GM20431 (cell line): ENCODE measurements around the gene HRK.
"Not testable (repeated sequence)": the region's sequence is repeated elsewhere in the genome, so short reads cannot be mapped to it uniquely, and the experiment has no call there.

Experiments used
- in situ Hi-C: fragments of 300-500 bp; cut with MseI, MboI; formaldehyde crosslinking; loops from one replicate; pipeline ENCODE4 v1.15.0; 2020; ENCODE audit warnings: low sequenced_read_pairs; ENCODE audit not compliant: unreplicated experiment

The HRK gene

DNA sequence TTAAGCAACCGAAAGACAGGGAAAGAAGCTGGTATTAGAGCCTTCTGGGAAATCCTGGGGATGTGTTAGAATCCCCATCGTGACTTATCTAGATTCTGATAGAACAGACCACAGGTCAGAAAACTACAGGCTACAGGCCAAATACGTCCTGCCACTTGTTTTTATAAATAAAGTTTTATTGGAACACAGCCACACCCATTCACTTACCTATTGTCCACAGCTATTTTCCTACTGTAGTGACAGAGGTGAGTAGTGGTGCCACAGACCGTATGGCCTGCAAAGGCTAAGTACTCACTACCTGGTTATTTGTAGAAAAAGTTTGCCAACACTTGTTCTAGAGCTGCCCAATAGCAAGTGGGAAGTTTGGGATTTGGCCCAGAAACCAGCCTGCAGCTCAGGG lies 53.8 kb downstream of the HRK start:
- in situ Hi-C loops: no loop called here

DNA sequence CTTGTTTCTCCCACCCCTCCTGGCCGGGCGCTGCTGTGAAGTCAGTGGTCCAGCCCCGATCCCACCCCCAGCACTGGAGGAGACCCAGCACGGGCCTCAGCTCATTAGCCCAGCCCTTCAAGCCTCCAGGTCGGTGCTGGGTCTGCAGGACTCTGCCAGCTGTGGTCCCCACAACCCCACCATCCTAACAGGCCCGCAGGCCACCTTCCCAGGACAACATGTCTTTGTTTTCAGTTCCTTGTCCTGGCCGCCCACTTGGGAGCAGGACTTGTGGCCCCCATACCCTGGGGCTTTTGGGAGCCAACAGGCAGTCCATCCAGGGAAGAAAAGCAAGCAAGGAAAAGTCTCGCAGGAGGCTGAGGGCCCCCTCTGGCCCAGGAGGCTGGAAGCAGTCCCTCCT lies 60.0 kb downstream of the HRK start:
- in situ Hi-C loops: no loop called here

DNA sequence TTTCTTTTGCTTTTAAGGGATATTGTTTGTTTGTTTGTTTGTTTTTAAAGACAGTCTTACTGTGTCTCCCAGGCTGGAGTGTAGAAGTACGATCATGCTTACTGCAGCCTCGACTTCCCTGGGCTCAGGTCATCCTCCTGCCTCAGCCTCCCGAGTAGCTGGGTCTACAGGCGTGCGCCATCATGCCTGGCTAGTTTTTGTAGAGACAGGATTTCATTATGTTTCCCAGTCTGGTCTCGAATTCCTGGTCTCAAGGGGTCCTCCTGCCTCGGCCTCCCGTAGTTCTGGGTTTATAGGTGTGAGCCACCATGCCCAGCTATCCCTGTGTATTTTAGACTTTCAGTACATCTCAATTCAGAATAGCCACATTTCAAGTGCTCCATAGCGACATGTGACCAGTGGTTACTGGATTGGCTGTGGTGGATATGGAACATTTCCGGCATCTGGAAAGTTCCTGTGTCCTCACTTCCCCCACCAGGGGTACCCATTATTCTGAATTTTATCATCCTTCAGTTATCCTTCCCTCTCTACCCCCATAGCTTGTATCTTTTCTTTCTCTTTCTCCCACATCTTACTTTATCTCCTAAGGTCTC lies 61.1 kb downstream of the HRK start:
- in situ Hi-C loops: no loop called here

DNA sequence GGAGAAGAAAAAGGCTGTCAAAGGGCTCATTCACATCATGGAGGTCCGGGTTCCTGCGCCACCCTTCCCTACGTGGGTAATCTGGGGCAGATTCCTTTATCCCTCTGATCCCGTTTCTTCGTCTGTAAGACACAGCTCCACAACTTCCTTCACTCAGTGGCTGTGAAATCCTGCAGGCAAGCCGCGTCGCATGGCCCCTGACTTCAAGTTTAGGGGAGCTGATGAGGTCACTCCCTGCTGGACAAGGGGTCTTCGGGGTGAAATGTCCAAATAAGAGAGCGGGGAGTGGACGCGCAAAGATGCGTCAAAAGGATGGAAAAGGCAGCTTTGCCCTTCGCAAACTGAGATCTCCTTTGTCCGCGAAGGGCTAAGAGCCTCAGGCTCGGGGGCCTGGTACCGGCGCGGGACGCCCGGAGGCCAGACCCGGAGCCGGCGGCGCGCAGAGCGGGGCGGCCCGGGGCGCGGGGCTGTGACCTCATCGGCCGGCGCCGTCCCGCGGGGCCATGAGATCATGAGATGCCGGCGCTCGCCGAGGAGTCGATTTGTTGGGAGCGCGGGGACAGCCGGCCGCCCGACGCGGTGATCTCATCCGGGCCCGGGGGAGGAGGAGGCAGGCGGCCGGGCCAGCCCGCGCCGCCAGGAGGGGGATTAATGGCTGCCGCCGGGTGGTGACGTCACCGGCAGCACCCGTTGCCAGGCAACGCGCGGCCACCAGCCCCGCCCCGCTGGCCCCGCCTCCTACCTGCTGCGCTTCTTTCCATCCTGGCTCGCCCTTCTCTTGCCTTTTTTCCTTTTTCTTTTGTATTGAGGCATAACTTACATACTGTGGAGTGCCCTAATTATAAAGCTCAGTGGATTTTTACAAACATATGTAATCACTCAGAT lies 62.1 kb downstream of the HRK start:
- in situ Hi-C loops: no loop called here

DNA sequence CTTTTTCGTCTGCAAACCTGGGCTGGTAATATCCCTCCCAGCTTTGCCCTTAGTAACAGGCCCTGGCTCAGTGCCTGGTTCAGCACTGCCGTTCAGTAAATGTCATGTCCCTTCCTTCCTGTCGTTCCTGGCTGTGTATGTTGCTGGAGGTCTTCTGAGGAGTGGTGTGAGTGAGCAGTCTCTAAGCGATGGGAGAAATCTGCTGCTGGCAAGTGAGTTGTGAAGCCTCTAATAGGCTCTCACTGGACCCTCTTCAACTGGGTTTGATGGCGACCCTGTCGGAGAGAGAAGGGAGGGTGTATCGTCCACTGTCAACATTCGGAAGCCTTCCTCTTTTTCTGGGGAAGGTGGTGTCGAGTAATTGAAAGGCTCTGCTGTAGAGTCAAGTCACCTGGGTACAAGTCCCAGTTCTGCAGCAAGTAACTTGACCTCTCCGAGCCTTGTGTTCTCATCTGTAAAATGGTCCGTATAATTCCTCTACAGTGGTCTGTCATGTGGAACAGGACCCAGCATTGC lies 62.8 kb downstream of the HRK start:
- in situ Hi-C loops: no loop called here

DNA sequence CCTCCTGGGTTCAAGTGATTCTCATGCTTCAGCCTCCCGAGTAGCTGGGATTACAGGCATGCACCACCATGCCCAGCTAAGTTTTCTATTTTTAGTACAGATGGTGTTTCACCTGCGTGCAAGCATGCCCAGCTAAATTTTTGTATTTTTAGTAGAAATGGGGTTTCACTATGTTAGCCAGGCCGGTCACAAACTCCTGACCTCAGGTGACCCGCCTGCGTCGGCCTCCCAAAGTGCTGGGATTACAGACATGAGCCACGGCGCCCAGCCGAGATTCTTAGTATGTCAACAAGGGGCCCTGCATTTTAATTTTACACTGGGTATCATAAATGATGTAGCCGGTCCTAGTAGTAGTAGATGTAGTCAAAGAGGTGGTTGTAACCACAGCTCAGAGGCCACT lies 66.5 kb downstream of the HRK start:
- in situ Hi-C loops: not testable (repeated sequence)

DNA sequence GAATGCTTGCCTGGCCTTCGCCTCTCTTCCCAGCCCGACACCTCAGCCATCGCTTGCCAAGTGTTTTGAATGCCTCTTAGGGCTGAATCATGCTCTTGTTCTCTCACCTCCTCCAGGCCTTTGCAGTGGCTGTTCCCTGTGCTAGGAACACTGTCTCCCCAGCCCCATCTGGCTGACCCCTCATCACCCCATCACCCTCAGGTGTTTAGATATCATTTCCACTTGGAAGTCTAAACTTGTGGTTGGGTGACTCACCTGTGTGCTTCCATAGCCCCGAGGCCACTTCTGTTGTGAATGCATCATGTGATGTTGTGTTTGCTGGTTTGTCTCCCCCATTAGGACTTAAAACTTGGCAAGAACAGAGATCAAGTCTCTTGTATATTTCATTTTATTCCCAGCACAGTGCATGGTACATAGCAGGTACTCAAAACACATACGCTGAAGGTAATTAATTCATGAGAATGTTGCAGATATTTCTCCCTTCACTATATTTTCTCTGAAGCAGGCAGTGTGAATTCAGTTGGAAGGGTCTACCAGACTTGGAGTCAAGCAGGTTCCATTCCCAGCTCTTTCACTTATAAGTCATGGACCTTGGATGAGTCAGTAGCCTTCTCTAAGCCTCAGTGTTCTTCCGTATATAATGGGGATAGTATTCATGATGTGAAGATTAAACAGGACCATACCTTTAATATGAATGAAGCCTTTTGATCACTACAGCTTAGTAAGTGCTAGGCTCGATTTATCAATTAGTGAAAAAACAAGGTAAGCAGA lies 67.8 kb downstream of the HRK start:
- in situ Hi-C loops: no loop called here

DNA sequence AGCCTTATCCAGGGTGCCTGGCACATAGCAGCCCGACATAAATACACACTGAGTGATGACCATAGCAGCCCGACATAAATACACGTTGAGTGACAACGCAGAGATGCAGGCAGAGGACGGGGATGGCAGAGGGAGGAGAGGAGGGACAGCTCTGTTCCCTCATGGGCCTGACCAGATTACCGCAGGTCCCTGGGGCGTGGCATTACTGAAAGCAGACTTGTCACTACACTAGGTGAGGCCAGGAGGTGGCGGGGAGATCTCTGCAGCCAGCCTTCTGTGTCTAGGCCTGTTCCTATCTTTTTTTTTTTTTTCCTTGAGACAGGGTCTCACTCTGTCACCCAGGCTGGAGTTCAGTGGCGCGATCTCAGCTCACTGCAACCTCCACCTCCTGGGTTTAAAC lies 69.0 kb downstream of the HRK start:
- in situ Hi-C loops: no loop called here

DNA sequence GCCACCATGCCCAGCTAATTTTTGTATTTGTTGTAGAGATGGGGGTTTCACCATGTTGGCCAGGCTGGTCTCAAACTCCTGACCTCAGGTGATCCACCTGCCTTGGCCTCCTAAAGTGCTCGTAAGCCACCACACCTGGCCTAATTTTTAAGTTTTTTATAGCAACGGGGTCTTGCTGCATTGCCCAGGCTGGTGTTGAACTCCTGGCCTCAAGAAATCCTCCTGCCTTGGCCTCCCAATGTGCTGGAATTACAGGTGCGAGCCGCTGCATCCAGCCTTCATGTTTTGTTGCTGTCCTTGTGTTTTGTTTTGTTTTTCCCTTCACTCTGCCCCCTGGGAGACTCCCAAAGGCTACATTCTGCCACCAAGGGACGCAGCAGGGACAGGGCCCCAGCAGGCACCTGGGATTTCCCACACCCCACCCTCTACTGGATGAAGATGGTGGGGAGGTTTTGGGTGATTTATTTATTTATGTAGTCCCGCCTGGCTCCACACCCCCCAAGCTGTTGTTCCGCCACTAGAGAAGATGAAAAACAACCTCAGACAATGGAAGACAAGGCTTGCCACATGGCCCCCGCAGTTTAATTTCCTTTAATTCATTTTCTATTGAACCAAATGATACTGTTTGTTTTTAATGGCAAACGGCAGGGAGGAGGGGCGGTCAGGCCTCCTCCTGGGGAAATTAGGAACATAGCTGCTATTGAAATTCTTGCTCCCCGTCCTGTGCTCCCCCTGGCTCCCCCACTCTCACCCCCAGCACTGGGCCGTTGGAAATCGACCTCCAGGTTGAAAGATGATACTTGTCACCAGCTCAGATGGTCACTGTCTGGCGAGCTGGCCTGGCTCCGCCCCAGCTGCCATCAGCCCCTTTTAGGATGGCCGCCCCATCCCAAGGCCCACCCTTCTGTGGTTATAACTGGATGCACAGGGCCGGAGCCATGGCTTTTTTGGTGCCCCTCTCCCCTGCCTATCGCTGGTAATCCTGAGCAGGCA lies 72.8 kb downstream of the HRK start:
- in situ Hi-C loops: no loop called here

DNA sequence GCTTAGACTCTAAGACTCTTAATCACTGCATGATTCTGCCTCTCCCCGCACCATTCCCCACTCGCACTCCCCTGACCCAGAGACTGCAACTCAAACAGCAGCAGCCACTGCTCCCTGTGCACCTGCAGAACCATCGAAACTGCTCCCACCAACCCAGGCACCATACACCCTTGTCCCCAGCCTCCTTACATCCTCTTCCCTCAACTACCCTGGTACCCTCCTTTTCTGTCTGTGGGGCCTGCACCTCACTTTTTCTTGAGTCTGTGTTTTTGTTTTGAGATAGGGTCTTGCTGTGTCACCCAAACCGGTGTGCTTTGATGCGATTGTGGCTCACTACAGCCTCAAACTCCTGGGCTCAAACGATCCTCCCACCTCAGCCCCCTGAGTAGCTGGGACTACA lies 73.7 kb downstream of the HRK start:
- in situ Hi-C loops: no loop called here

DNA sequence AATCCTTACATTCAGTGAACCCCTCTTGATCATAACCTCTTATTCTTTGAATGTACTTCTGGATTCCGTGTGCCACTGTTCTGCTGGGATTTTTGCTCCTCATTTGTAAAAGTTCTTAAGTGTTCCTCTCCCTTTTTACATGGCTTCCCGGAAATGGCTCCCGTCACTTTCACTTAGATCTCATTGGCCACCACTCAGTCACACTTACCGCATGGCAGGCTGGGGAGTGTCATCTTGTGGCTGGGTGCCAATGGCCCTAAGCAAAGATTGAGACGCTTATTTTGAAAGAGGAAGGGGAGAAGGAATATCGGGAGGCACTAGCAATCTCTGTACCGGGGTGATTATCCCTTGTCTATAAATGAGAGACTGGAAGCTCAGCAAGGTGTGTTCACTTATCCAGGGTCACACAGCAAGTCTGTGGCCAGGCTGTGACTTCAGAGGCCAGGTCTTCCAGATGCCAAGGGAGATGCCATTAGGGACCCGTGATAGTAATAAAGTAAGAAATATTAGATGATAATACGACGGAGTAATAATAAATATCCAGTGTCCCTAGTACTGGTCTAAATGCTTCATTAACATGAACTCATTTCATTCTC lies 74.3 kb downstream of the HRK start:
- in situ Hi-C loops: no loop called here
